HG03196 (cell line): ENCODE measurements around the gene HSPB6.

Experiments
- ATAC-seq: cut with Tn5 transposase; IDR thresholded peaks from one replicate; pipeline ENCODE4 v1.9.1; 2021; ENCODE audit not compliant: unreplicated experiment

HSPB6 gene

GRCh38 chr19:35717665-35718344, 39.0 kb downstream of the HSPB6 start, which contains the start of gene KMT2B:
KMT2B (plus strand) TSS chr19:35718003; CDS start chr19:35718019, 16 bp downstream.
- ATAC-seq = no peak

GRCh38 chr19:35716801-35717664, 39.8 kb downstream of the HSPB6 start:
- ATAC-seq = peak; percentile 50

GRCh38 chr19:35715981-35716800, 40.6 kb downstream of the HSPB6 start:
- no peak for ATAC-seq

- no peak for ATAC-seq
These were observed 41.4 kb downstream of the HSPB6 start for GRCh38 chr19:35715355-35715809.

- no peak for ATAC-seq
These were observed 42.1 kb downstream of the HSPB6 start for GRCh38 chr19:35714601-35715354.

GRCh38 chr19:35713904-35714495, 42.8 kb downstream of the HSPB6 start:
- ATAC-seq = no peak

GRCh38 chr19:35713506-35713850, 43.4 kb downstream of the HSPB6 start:
- ATAC-seq = no peak

- ATAC-seq = no peak
These were observed 44.0 kb downstream of the HSPB6 start for GRCh38 chr19:35712567-35713505.

GRCh38 chr19:35710784-35711723, 45.8 kb downstream of the HSPB6 start:
- ATAC-seq = peak; percentile 28

- no peak for ATAC-seq
These were observed 48.4 kb downstream of the HSPB6 start for GRCh38 chr19:35708391-35708790.
